ENCODE measurements around the gene RCN1.
"Not testable (repeated sequence)": the region's sequence is repeated elsewhere in the genome, so short reads cannot be mapped to it uniquely, and the experiment has no call there.

The RCN1 gene

DNA sequence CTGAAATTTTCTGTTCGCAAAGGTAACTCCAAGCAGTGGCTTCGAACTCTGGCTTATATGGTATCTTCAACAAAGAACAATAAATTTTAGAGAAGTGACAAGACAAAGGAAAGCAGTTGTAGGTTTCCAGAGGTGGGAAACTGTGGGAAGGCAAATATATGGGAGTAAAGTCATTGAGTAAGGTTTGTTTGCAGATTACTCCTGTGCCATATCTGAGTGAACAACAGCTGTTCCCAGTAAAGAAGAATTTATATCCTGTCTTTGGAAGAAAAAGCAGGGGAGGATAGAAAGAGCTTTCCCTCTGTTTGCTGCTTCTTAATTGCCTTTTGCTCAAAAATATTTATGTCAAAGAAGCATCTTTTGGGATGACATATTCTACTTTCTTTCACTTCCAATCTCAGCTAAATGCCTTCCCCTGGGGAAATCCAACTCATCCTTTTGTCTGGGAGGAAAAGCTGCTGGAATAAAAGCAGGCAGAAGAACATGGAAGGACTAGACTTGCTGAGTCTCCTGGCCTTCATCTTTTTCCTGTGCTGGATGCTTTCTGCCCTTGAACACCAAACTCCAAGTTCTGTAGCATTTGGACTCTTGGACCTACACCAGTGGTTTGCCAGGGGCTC is 10.4 kb upstream of the RCN1 start:
- FAIRE-seq: no peak

DNA sequence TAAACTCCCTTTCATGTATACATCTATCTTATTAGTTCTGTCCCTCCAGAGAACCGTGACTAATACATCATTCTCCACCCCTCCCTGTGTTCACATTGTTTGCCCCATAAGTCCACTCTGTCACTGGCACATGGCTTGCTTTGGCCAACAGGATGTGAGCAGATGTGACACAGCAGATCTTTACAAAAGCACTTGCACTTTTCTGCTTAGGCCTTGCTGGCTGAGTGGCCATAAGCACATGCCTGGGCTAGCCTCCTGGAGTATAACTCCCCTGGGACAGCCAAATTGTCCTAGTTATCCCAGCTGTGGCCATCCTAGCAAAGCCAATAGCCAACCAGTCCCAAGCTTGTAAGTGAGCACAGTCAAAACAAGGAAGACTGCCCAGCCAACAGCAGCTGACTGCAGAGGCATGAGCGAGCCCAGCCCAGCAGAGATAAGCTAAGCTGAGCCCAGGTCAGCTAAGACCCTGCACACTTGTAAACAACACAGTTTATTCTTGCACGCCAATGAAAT is 9.7 kb upstream of the RCN1 start:
- no peak for FAIRE-seq

DNA sequence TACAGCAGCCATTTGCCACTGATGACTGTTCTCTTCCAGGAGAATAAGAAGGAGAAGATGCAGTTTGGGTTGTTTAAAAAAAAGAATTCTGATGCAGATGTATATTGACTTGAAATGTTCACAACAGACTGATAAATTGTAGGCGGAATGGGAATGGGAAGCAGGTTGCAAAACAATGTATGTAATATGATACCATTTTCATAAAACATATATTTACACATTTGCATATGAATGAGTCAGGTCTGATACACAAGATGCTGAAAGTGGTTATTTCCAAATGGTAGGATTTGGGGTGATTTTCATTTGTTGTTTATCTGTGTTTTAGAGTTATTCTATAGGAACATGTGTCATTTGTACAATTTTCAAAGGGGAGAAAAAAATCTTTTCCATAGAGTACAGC is 9.0 kb upstream of the RCN1 start:
- FAIRE-seq: no peak

DNA sequence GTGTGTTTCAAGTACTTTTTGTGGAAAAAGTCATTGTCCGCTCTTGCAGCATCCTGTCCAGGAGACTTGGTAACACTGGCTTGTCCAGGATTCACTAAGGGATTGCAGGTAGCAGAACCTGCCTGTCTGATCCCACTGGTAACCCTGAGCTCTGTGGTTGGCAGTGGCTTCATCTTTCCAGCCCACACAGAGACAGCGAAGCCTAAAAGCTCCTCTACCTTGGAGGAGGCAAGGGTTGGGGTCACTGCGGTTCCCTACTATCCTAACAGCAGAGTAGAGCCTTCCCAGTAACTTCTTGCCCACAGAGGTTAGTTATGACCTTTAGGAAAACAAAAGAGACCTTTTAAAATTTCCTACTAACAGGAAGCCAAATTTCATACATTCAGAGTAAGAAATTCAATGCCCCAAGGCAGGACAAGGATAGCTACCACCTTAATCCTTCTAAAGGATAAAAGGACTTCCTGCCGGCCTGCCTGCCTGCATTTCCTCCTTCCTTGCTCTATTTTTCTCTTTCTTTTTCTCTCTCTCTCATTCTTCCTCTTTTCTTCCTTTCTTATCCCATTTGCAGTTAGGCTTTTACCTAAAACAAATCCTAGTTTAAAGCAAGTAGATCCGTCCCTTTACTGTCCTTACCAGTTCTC is 8.4 kb upstream of the RCN1 start:
- FAIRE-seq: no peak

DNA sequence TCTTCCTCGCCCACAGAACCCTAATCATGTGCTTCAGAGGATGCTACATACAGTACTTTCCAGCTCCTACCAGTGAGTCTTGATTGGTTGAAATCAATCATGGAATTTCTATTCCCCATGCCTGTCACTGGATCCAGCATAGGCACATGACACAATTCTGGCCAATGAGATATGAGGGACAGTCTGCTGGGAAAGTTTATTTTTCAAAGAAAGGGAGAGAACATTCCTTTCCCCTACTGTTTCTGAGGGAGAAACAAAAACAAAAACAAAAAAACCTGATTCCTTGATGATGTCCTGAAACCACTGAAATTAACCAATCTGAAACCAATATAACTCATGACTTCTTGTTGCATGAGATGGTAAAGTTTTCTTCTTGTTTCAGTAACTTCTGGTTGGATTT is 3.3 kb upstream of the RCN1 start:
- FAIRE-seq: no peak

DNA sequence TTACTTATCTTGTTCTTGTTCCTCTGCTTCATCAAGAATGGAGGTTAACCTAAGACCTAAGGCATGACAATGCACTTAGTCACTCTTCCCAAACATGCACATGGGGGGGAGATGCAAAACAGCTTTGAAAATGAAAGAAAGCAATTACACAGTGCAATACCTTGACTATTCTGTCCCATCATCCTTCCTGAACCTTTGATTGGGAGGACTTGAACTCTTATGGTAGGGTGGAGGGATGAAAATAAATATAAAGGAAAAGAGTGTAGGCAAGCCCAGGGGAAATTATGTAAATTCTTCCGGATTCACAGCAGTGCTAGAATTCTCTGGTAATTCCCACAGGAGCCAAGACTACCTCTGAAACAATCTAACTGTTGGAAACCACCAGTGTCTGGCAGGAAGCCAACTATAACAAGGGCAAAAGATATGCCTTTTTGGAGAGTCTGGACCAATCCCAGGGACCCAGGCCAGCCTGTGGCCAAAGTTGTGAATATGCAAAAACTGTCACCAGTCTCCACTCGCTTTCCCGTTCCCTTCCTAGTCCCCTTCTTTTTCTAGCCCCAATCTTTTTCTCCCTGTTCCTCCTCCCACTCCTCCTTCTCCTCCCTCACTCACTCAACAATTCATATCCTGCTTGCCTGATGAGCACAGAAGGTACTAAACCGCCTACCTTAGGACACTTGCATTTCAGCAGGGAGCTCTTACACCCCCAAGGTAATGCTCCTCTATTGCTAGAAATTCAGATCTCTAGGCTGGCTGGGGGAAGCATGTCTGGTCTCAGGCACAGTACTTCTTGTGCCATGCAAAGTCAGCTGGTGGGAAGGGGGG is 2.5 kb upstream of the RCN1 start:
- FAIRE-seq: no peak

DNA sequence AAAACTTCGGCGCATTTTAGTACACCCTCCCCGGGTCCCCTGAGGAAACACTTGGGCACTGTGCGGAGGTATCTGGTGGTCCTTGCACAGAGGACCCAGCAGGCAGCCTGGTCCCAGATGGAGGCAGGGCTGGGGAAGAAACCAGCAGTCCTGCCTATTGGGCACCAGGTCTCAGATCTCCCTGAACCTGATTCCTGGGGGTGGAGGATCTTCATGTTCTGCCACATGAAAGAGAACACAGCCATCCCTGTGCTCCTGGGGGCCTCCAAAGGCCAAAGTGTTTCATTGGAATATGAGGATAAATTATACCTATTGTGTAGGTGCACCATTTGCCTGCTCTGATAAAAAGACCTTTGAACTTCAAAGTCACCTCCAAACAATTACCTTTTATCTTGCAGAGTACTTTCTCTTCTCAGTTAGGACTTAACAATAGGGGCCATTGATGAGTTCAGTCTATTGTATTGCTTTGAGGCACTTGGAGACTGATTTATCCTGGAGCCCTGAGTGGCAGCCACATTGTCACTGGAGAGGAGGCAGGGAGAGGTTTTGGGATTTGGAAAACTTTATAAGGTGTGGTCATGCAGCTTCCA is 1.8 kb downstream of the RCN1 start:
- FAIRE-seq: no peak

DNA sequence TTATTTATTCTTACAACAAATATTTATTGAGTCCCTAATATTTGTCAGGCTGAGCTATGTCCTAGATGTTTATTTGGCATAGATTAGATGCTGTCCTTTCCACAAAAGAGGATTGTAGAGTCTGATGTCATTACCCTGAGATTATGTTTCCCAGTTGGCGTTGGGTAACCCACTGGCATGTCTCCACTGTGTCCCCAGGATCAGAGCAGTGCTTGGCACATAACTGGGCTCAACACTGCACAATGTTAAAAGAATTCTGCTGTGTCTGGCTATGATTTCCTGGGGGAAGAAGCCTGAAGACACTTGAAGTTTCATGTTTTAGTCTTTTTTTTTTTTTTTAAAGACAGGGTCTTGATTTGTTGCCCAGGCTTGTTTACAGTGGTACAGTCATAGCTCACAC is 4.0 kb downstream of the RCN1 start:
- FAIRE-seq: no peak

DNA sequence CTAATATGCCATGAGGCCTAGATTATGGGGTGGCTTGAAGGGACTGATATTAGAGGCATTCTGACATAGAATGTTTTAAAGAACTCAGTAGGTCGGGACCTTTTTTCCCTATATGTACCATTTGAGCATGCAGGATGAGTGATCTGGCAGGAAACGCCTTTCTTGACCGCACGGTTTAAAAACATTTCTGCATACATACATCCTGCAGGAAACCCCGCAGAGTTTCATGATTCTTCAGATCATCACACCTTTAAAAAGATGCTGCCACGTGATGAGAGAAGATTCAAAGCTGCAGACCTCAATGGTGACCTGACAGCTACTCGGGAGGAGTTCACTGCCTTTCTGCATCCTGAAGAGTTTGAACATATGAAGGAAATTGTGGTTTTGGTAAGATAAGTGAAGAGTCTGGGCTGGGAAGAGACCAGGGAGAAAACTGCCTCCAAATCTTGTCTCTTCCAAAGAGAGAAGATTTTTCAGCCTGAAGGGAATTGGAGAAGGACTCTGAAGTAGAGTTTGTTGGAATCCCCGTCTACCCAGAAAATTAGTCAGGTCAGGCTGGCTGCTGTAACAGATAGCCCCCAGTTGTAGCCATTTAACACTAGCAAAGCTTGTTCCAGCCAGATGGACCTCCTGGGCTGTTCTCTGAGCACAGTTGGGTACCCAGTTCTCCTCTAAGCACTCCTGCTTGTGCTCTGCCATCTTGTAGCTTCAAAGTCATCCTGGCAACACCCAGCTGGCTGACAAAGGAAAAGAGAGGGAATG is 7.4 kb downstream of the RCN1 start:
- FAIRE-seq: no peak

DNA sequence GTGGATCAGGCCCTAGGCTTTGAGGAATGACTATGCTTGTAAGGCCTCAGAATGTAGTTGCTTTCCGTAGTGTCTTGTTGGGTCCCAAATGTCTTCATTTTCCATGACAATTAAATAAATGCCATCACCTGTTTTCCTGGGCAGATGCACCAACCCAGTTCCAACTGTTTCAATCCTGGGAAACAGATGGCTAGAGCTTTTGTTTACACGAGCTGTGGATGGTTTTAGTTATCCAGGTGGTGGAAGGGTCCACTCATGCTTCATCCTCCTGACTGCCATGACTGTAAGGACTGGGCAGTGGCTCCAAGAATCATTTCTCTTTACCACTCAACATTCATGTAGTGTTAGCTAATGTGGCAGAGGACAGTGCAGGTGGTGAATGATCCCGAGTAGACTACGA is 8.6 kb downstream of the RCN1 start:
- FAIRE-seq: no peak

DNA sequence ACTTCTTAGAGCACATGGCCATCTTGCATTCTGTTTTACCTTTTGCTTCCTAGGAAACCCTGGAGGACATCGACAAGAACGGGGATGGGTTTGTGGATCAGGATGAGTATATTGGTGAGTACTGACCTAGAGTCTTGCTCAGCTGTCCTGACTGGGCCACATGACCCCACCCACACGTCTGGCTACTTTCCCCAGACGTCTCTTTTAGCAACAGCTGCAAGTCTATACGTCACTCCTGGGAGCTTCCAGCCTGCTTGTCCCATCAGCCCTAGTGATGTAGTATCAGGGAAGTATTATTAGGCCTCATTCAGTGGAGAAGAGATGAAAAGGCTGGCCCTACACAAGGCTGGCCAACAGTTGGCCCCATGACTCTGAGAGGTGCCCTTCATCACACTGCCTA is 9.6 kb downstream of the RCN1 start:
- FAIRE-seq: no peak

DNA sequence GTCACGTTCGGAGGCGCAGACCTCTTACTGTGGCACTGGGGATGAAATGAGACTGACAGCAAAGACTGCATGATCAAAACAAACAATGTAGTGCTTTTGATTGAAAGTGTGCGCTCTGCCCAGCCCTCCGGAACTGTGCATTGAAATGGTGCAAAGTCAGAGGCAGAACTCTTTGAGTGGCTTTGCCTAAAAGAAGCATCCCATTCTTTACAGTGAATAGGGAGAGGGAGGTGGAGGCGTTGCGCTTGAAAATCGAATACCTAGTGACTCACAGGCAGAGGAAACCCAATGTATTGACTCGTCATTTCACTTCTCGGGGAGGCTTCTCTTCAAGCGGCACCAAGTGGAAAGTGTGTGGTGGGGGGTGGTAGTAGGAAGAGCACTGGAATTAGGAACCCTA is 10.9 kb downstream of the RCN1 start:
- FAIRE-seq: no peak

DNA sequence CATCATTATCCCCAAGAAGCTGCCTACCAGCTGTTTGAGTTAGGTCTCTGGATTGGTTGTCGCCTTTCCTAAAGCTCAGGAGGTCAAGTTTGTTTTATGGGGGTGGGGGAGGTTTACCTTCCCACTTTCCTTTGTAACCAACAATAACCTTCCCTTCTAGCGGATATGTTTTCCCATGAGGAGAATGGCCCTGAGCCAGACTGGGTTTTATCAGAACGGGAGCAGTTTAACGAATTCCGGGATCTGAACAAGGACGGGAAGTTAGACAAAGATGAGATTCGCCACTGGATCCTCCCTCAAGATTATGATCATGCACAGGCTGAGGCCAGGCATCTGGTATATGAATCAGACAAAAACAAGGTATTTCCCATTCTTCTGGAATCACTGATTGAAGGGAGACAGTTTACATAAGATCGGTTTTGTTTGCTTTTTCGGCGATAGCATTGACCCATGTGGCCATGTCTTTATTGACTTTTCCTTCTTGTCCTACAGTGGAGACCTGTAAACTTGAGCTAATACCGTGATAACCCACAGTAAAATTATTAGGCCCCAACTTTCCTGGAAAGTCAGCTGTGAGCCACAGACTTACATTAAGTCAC is 12.3 kb downstream of the RCN1 start:
- not testable (repeated sequence) for FAIRE-seq

DNA sequence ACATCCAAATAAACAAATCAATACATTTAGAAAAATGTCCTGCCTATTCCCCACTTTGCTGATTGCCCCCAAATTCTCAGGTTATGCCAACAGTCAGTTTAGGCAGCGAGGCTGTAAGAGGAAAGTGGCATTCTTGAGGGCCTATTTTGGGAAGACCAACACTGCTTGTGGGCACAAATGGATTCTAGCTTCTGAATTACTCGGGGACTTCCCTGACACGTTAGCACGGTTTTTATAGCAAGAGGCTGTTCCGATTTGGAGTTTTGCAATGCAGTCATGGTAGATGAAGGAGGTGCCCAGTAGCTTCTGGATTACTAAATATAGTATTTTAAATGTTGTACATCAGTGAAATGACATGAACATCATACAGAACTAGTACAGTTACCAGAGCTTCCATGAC is 13.1 kb downstream of the RCN1 start:
- FAIRE-seq: no peak

DNA sequence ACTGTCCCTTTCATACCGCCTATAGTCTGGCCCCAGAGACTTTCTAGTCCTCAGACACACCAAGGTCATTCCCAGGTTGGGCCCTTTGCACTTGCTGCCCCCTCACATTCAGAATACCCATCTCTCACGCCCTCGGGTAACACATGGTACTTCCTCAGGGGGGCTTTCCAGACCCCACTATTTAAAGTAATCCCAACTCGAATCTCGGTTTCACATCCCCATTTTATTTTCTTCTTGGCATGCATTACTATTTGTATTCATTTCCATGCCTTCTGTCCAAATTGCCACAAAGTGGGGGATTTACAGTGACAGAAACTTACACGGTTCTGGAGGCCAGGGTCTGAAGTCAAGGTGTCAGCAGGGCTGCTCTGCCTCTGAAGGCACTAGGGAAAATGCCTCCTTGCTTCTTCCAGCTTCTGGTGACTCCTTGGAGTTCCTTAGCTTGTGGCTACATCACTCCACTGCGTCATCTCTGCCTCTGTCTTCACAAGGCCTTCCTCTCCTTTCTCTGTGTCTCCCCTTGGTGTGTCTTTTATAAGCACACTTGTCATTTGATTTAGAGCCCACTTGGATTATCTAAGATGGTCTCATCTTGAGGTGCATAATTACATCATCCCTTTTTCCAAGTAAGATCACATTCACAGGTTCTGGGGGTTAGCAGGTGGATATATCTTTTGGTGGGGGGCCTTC is 15.1 kb downstream of the RCN1 start:
- FAIRE-seq: no peak

DNA sequence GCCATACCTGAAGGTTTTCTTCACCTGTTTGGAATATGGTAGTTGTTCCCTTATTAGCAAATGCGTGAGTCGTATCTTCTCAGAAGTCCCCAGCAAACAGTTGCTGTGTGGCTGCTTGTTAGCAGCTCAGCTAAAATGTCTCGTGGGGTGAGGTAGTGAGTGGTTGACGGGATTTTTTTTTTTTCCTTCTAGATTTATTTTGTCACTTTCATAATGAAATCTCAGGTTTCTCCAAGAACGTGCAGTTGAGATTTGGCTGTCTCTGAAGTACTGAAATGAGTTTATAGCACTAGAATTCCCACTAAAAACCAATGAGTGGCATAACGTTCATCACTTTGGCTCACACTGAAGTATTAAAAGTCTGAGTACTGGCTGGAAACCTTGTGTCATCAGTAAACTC is 16.8 kb downstream of the RCN1 start:
- FAIRE-seq: no peak

DNA sequence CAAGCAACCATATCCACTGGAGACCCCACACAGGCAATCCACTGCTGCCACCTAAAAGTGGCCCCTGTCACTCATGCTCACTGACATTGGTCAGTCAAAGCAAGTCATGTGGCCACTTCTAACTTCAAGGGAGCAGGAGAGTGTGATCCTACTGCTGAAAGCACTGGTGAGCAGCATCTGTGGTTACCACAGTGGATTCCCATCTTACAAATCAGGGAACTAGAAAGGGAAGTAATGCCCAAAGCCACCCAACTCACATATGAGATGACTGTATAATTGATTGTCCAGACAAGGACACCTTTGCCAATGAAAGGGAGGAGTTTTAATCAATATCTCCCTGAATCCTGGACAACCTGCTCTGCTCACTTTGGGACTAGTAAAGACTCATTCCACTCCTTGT is 17.7 kb downstream of the RCN1 start:
- no peak for FAIRE-seq

DNA sequence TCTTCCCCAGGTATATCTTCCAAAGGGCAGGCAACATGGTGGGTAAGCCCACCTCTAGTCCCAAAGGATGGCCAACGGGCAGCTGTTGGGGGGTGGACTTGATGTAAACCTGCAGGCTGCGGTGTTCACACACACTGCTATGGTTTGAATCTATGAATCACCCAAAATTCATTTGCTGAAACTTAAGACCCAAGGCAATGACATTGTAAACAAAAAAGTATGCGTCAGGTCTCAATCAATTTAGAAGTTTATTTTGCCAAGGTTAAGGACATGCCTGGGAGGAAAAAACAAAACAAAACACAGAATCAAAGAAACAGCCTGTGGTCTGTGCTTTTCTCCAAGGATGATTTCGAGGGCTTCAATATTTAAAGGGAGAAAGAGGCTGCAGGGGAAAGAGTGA is 18.3 kb downstream of the RCN1 start:
- FAIRE-seq: no peak

DNA sequence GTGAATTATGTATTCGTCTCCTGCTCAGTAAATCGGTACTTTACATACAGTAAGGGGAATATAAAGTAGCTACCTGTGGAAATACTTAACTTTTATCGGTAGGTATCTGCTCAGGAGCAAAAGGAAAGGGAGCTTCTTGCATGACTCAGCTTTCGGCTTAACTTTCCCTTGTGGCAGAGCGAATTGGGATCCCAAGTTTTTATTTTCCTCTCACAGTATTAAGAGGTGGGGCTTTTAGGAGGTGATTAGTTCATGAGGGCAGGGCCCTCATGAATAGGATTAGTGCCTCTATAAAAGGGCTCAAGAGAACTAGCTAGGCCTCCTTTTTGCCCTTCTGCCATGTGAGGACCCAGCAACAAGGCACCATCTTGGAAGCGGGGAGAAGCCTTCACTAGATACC is 18.7 kb downstream of the RCN1 start:
- FAIRE-seq: no peak

DNA sequence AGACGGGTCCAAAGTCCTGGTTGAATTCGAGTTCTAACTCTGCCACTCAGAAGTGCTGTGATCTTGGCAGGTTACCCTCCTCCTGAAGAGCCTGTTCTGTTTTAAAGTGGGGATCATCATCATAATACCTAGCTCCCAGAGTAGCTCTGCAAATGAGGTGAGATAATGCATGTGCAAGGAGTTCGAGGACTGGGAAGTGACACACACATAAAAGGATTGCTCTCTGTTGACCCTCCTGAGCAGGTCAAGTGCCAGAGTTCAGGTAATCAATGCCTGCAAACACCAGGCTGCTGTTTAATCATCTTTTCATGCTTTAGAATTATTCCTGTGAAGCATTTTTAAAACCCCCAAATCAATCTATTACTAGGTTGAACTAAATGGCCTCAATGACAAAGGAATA is 19.9 kb downstream of the RCN1 start:
- FAIRE-seq: no peak

DNA sequence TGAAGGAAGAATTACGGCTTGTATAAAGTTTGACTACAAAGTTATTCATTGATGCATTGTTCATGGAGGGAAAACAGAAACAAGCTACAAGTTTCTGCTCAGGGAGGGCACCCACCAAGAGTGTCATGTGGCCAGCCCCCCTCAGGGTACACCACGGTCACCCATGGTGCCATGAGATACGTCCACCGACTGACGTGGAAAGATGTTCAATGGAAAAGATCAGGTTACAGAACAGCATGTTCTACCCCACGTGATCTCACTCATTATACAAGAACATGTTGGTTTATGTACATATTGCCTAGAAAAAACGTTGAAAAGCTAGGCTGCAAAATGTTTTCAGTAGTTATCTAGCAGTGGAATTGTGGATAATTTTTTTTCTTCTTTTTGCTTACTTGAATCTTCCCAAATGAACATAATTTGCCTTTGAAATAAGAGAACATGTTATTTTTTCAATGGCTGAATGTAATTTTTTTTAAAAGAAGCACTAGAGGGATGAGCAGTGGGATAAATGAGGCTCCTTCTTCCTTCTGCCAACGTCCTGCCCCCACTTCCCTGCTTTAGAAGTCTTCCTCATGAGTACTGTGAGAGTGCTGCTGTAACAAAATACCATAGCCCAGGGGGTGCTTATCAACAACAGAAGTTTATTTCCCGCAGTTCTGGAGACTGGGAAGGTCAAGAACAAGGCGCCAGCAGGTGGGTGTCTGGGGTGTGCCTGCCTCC is 22.5 kb downstream of the RCN1 start:
- no peak for FAIRE-seq

DNA sequence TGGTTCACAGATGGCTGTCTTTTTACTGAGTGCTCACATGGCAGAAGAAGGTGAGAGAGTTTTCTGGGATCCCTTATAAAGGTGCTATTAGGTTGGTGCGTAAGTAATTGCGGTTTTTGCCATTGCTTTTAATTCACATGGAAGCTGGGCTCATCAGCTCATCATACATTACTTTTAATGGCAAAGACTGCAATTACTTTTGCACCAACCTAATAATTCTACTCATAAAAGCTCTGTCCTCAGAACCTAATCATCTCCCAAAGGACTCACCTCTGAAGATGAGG is 23.0 kb downstream of the RCN1 start:
- FAIRE-seq: no peak

Data from G401.6 (cell line).